GM23338 (cell line): ENCODE results near the gene NDUFV2. TPM values are rescaled to one million over a fixed set of nuclear protein-coding genes. Genes with fewer than 3 reads are reported as not detected.

Experiments used
- ATAC-seq: fragments of 200-7000 bp; cut with Tn5 transposase; 3 replicates; pipeline ENCODE4 v1.9.1; 2020
- DNase-seq: peaks from one replicate; pipeline ENCODE4 v3.0.0-alpha.2; 2015; ENCODE audit warnings: low spot score
- H2AFZ ChIP-seq: fragments of 200-600 bp; sonication (generic); 2 replicates; pipeline ENCODE4 v1.8.0; 2016; ENCODE audit warnings: antibody characterized with exemption, mild to moderate bottlenecking, moderate library complexity
- H3F3A ChIP-seq: fragments of 200-600 bp; sonication (generic); replicated peaks from 2 replicates; pipeline ENCODE4 v1.8.0; 2017; ENCODE audit warnings: antibody characterized with exemption, mixed run types, low read depth
- H3K27ac ChIP-seq: fragments of 200-600 bp; sonication (generic); 2 replicates; pipeline ENCODE4 v1.6.1; 2016; ENCODE audit warnings: low read depth
- H3K27me3 ChIP-seq: fragments of 200-600 bp; sonication (generic); 2 replicates; pipeline ENCODE4 v1.8.0; 2016; ENCODE audit warnings: mild to moderate bottlenecking, mixed run types, moderate library complexity; ENCODE audit not compliant: insufficient read depth
- H3K36me3 ChIP-seq: fragments of 200-600 bp; sonication (generic); 2 replicates; pipeline ENCODE4 v1.8.0; 2016; ENCODE audit warnings: mild to moderate bottlenecking; ENCODE audit not compliant: insufficient read depth
- H3K4me1 ChIP-seq: fragments of 200-600 bp; sonication (generic); 2 replicates; pipeline ENCODE4 v1.8.0; 2016; ENCODE audit warnings: mild to moderate bottlenecking, moderate library complexity; ENCODE audit not compliant: insufficient read depth
- H3K4me2 ChIP-seq: fragments of 200-600 bp; sonication (generic); 2 replicates; pipeline ENCODE4 v1.7.1; 2017; ENCODE audit warnings: mixed run types
- H3K4me3 ChIP-seq: fragments of 200-600 bp; sonication (generic); 2 replicates; pipeline ENCODE4 v1.6.1; 2016; ENCODE audit warnings: mixed run types
- H3K79me2 ChIP-seq: fragments of 200-600 bp; sonication (generic); replicated peaks from 2 replicates; pipeline ENCODE4 v1.8.0; 2017; ENCODE audit warnings: mild to moderate bottlenecking; ENCODE audit not compliant: insufficient read depth
- H3K9me2 ChIP-seq: fragments of 200-600 bp; sonication (generic); 2 replicates; pipeline ENCODE4 v1.8.0; 2017; ENCODE audit not compliant: insufficient read depth
- H4K20me1 ChIP-seq: fragments of 200-600 bp; sonication (generic); replicated peaks from 2 replicates; pipeline ENCODE4 v1.8.0; 2017; ENCODE audit warnings: mild to moderate bottlenecking; ENCODE audit not compliant: insufficient read depth
- H3K27ac Mint-ChIP-seq: 2 replicates; pipeline ENCODE4 v1.8.0; 2020; ENCODE audit warnings: inconsistent platforms, mild to moderate bottlenecking, moderate library complexity, mixed read lengths
- H3K27me3 Mint-ChIP-seq: 3 replicates; pipeline ENCODE4 v1.8.0; 2022; ENCODE audit warnings: low read depth, mild to moderate bottlenecking, moderate library complexity, mixed read lengths, inconsistent platforms; ENCODE audit not compliant: insufficient read depth, poor library complexity
- H3K36me3 Mint-ChIP-seq: 3 replicates; pipeline ENCODE4 v1.8.0; 2021; ENCODE audit warnings: low read depth, mild to moderate bottlenecking, inconsistent platforms, moderate library complexity, mixed read lengths
- H3K4me1 Mint-ChIP-seq: 3 replicates; pipeline ENCODE4 v1.8.0; 2020; ENCODE audit warnings: mild to moderate bottlenecking, inconsistent platforms, mixed read lengths
- H3K4me3 Mint-ChIP-seq: 3 replicates; pipeline ENCODE4 v1.8.0; 2021; ENCODE audit warnings: moderate library complexity, mild to moderate bottlenecking, inconsistent platforms, mixed read lengths
- H3K9me3 Mint-ChIP-seq: 3 replicates; pipeline ENCODE4 v1.8.0; 2020; ENCODE audit warnings: moderate library complexity, mild to moderate bottlenecking, inconsistent platforms, mixed read lengths
- CREB1 ChIP-seq: fragments of 250-450 bp; sonication (Bioruptor Pico); IDR thresholded peaks from 2 replicates; pipeline ENCODE4 v1.5.0; 2020; ENCODE audit warnings: low read depth, mild to moderate bottlenecking, moderate library complexity
- CTCF ChIP-seq, 2 experiments: fragments of 200-600 bp in 1 of 2; sonication (generic) in 1 of 2; conservative IDR thresholded peaks; 2 replicates each; pipeline versions ENCODE4 v1.5.1 to v1.6.1; 2016 to 2017; ENCODE audit warnings: antibody characterized with exemption in 2 of 2, low read depth in 2 of 2, mild to moderate bottlenecking in 2 of 2, moderate library complexity in 1 of 2
- ETS1 ChIP-seq: IDR thresholded peaks from 2 replicates; pipeline ENCODE4 v1.6.1; 2016; ENCODE audit warnings: antibody characterized with exemption
- EZH2 ChIP-seq: fragments of 200-600 bp; sonication (generic); IDR thresholded peaks from one replicate; pipeline ENCODE4 v1.8.0; 2017; ENCODE audit warnings: antibody characterized with exemption, mild to moderate bottlenecking, low read depth; ENCODE audit not compliant: unreplicated experiment
- JUNB ChIP-seq: IDR thresholded peaks from one replicate; pipeline ENCODE4 v1.6.1; 2016; ENCODE audit warnings: antibody characterized with exemption; ENCODE audit not compliant: unreplicated experiment
- POLR2AphosphoS5 ChIP-seq: IDR thresholded peaks from 2 replicates; pipeline ENCODE4 v1.6.1; 2016; ENCODE audit warnings: antibody characterized with exemption, low read depth
- REST ChIP-seq: IDR thresholded peaks from one replicate; pipeline ENCODE4 v1.6.1; 2018; ENCODE audit warnings: antibody characterized with exemption; ENCODE audit not compliant: unreplicated experiment
- STAT1 ChIP-seq: IDR thresholded peaks from one replicate; pipeline ENCODE4 v1.6.1; 2016; ENCODE audit warnings: antibody characterized with exemption; ENCODE audit not compliant: unreplicated experiment
- ZNF114 ChIP-seq: fragments of 250-450 bp; sonication (Bioruptor Pico); IDR thresholded peaks from 2 replicates; pipeline ENCODE4 v1.5.0; 2020; ENCODE audit warnings: mild to moderate bottlenecking, moderate library complexity
- ZNF331 ChIP-seq: fragments of 250-450 bp; sonication (Bioruptor Pico); IDR thresholded peaks from 2 replicates; pipeline ENCODE4 v1.5.0; 2020; ENCODE audit warnings: low read depth, mild to moderate bottlenecking, moderate library complexity
- polyA plus RNA-seq: library from polyadenylated mRNA; unstranded; fragments of >200 nt; fragmentation: Nextera tagmentation; extraction: Ambion mirVana; gene quantifications from 2 replicates; pipeline ENCODE4 v1.2.1, GENCODE V29; 2016
- total RNA-seq: library from RNA; depleted of rRNA; stranded (reverse); fragments of >200 nt; shearing (Covaris generic); gene quantifications from 2 replicates; pipeline ENCODE4 v1.2.3, GENCODE V29; 2014

NDUFV2 gene
- total and polyA plus RNA-seq, 2 experiments from 2014 or later = 157 to 577 TPM

- H3K36me3 ChIP-seq = no peaks in the 10 kb centered on the region
- H3K27ac ChIP-seq = no peak overlapping the region
- Mint-ChIP-seq H3K9me3 (no peaks in the 10 kb centered on the region; the same call in 2 of the 3 replicates), H3K27me3 (peaks cover 2% of the 10 kb centered on the region), H3K27ac (no peak overlapping the region), H3K4me1 (peaks cover 3% of the 10 kb centered on the region; the same call in 1 of the 3 replicates), H3K4me3 (no peak overlapping the region), H3K36me3 (no peaks in the 10 kb centered on the region)
- peak overlapping the region; percentile 96 for H2AFZ ChIP-seq
- no peak for DNase-seq
- ATAC-seq = no peak
- no peaks in the 10 kb centered on the region for H3K27me3 ChIP-seq
- H3K79me2 ChIP-seq = no peaks in the 10 kb centered on the region
- TF ChIP-seq ZNF114 (CRISPR knock-in tag) (no peak), JUNB (no peak), EZH2 (no peak)
- H3F3A ChIP-seq = no peaks in the 10 kb centered on the region
- H4K20me1 ChIP-seq = no peaks in the 10 kb centered on the region
- H3K4me3 ChIP-seq = no peak overlapping the region
- no peak overlapping the region for H3K4me2 ChIP-seq
- peaks cover 5% of the 10 kb centered on the region for H3K4me1 ChIP-seq
- no peaks in the 10 kb centered on the region for H3K9me2 ChIP-seq
Observed at GRCh38 chr18:9070212-9070611, 32.3 kb upstream of the NDUFV2 start.

DNA sequence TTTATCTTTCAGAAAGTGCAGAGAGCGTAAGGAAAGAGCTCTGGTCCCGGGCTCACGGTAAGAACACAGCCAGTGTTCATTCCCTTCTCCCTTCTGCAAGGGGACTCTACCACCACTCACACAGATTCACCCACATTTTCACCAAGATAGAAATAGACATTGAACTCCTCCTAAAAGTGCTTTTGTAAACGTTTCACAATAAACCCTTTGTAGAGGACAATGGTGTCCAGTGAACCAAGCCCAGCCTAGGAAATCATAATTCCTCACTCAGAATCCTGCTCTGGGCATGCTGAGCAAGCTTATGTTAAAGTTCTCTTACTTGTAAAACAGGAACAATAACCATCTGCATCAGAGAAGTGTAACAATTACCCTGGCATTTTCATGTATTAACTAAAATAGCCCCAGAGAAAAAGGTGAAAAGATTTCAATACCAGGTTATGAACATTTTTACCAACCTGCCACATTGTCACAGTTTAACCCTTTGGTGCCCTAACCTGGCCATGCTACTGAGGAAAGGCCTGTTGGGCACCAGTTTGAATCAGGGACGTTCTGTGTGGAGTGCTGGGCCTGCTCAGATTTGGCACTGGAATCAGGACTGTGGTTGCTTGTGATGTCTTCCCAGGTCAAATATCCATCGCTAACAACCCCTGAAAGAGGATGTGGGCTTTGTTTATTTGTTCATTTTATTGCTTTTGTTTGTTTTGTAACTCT lies 22.5 kb upstream of the NDUFV2 start:
- H3K4me2 ChIP-seq = no peak overlapping the region
- no peak overlapping the region for H3K4me3 ChIP-seq
- H3K4me1 ChIP-seq = no peaks in the 10 kb centered on the region
- no peaks in the 10 kb centered on the region for H3K36me3 ChIP-seq
- Mint-ChIP-seq H3K27me3 (peaks cover 6% of the 10 kb centered on the region), H3K4me1 (no peaks in the 10 kb centered on the region; the same call in 2 of the 3 replicates), H3K9me3 (no peaks in the 10 kb centered on the region), H3K27ac (no peak overlapping the region; the same call in 1 of the 2 replicates), H3K4me3 (no peak overlapping the region), H3K36me3 (no peaks in the 10 kb centered on the region)
- H2AFZ ChIP-seq = peak overlapping the region; percentile 93
- H3K79me2 ChIP-seq = no peaks in the 10 kb centered on the region
- no peaks in the 10 kb centered on the region for H3K27me3 ChIP-seq
- no peaks in the 10 kb centered on the region for H3K9me2 ChIP-seq
- no peak overlapping the region for H3K27ac ChIP-seq
- no peaks in the 10 kb centered on the region for H3F3A ChIP-seq
- no peaks in the 10 kb centered on the region for H4K20me1 ChIP-seq
- ATAC-seq (no peak), DNase-seq (no peak)
- no peak for TF ChIP-seq CTCF (conservative IDR thresholded peaks at IDR 0.05; ENCODE audit: low read depth in 2 of 2)
- no peak for TF ChIP-seq ZNF331 (CRISPR knock-in tag)
- no peak for TF ChIP-seq REST
- TF ChIP-seq JUNB = no peak
- no peak for TF ChIP-seq POLR2AphosphoS5
- TF ChIP-seq STAT1 = no peak
- TF ChIP-seq ETS1 = no peak
- TF ChIP-seq ZNF114 (CRISPR knock-in tag) = no peak
- no peak for TF ChIP-seq CREB1 (CRISPR knock-in tag)
